ENCODE measurements around the gene SIK1. TPM values are rescaled to one million over a fixed set of nuclear protein-coding genes. Genes with fewer than 3 reads are reported as not detected.

The SIK1 gene
- total RNA-seq, 1 donor from 2014 or later = 23.6 TPM

DNA sequence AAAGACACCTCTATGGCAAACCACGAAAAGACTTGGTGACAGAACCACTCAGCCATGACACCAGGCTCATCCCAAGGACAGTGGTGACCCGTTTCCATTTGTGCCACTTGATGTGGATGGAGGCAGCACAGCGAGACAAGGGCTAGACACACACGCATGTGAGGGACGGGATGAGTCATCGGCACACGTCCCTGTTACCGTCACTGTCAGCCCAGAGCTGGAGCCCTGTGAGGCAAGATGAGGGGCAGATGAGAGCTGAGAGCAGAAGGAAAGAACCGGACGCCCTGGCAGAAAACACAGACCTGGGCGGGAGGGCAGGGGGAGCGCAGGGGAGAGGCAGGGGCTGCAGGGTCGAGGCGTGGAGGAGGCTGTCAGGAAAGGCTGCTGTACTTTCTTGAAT lies 57.8 kb downstream of the SIK1 start:
- DNase-seq (ENCODE audit: low spot score) = peak; percentile 54

GRCh38 chr21:43368685-43369084 lies 58.2 kb downstream of the SIK1 start:
- DNase-seq (ENCODE audit: low spot score) = no peak

GRCh38 chr21:43367859-43368258 lies 59.1 kb downstream of the SIK1 start:
- DNase-seq (ENCODE audit: low spot score) = no peak

GRCh38 chr21:43367296-43367695 lies 59.6 kb downstream of the SIK1 start:
- no peak for DNase-seq (ENCODE audit: low spot score)

- DNase-seq (ENCODE audit: low spot score) = no peak
Observed at GRCh38 chr21:43366656-43367055, 60.3 kb downstream of the SIK1 start.

GRCh38 chr21:43365611-43366426 lies 61.1 kb downstream of the SIK1 start:
- DNase-seq (ENCODE audit: low spot score) = no peak

DNA sequence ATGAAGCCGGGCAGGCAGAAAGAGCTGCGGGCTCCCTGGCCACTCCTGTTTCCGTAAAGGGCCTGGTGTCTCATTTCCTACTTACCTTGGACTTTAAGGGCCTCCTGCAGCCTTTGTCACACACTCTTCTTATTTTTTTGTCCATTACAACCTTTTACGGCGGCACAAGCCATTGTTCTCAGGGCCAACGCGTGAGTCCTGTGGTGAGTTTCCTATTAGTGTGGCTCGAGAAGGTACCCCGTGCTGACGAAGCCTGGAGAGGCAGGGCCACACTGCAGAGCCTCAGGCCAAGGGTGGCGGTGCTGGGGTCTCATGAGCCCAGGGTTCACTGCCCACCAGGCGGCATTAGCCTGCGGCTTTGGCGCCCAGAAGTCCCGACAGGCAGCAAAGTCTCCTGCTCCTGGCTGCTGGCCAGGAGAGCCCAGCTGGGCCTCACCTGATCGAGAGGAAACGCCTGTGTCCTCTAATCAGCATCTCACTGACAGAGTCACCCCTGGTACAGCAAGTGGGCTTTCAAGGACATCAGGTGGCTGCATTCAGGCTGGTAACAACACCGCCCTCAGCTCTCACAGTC lies 62.0 kb downstream of the SIK1 start:
- DNase-seq (ENCODE audit: low spot score) = no peak

Other genes starting within 250 kb of the SIK1 start
- gene HSF2BP, start 232.4 kb upstream of the SIK1 start, total RNA-seq (ENCODE audit: insufficient read depth, low replicate concordance) = 11.8 TPM
- gene RRP1B, start 232.4 kb upstream of the SIK1 start, total RNA-seq (ENCODE audit: insufficient read depth, low replicate concordance) = 16.1 TPM